Stimulated activated CD4-positive, alpha-beta T cell treated with anti-CD3 and anti-CD28 coated beads, Interleukin-2, amount 100 ng/mL, for 48 hours (primary cell): Measurements from ENCODE around the gene YPEL5.

Source experiments
- DNase-seq, 2 donors: peaks; one replicate each; pipeline ENCODE4 v3.0.0-alpha.2; 2020

YPEL5 gene

DNA sequence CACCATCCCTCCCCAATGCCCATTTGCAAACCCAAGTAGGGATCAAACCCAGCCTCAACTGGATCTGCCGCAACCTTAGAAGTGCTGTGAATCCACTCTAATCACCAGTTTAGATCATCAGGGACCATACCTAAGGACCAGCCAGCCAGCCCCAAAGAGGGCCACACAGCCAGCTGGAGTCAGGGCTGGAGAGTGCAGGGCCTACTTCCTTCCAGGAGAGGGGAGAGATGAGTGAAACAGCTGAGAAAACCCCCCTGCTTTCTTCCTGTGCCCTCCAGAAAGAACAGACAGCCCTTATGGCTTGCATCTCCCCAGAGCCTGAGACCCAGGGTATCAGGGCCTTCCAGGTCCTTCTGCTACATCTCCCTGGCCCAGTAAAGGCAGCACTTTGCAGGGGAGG is 25.8 kb downstream of the YPEL5 start:
- no peak for DNase-seq

DNA sequence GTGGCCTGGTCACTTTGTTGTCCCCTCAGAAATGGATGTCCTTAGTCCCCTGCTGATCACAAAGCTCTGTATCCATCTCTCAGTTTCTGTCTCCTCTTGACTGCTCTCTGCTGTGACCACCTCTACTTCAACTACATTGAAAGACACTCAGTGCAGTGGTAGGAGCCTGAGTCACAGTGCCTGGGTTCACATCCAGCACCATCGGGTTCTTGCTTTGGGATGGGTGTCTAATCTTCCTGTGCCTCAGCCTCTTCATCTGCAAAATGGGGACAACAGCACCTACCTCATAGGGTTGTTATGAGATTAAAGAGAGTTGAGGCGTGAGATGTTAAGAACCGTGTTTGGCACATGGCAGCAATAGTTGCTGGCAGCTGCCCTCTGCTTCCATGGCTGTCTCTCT is 30.6 kb downstream of the YPEL5 start:
- DNase-seq = no peak

- no peak for DNase-seq
Observed at GRCh38 chr2:30177956-30178355, 31.1 kb downstream of the YPEL5 start.

GRCh38 chr2:30178618-30179434 is 32.0 kb downstream of the YPEL5 start:
- DNase-seq = no peak

DNA sequence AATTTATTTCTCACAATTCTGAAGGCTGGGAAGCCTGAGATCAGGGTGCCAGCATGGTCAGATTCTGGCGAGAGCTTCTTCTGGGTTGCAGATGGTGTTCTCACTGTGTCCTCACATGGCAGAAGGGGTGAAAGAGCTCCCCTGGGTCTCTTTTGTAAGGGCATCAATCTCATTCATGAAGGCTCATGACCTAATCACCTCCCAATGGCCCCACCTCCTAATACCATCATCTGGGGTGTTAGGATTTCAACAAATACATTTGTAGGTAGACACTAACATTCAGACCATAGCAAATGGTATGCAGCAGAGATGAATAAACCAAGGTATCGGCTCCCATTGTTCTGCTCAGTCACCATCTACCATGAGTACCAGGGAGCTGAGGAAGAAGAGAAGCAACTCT is 32.7 kb downstream of the YPEL5 start:
- DNase-seq = no peak

DNA sequence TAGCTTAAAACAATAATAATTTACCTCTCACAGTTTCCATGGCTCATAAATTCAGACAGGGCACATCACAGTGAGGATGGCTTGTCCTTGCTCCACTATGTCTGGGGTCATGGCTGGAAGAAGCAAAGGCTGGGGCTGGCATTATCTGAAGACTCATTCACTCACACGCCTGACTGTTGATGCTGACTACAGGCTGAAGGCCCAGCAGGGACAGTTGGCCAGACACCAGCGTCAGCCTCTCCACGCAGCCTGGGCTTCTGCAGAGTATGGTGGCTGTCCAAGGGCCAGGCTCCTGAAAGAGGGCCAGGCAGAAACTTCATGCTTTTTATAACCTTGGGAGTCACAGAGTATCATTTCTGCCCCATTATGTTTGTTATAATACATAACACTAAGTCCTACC is 33.4 kb downstream of the YPEL5 start:
- DNase-seq = no peak

- DNase-seq = no peak
Observed at GRCh38 chr2:30181176-30181575, 34.4 kb downstream of the YPEL5 start.

GRCh38 chr2:30184035-30184434 is 37.2 kb downstream of the YPEL5 start:
- DNase-seq = no peak

DNA sequence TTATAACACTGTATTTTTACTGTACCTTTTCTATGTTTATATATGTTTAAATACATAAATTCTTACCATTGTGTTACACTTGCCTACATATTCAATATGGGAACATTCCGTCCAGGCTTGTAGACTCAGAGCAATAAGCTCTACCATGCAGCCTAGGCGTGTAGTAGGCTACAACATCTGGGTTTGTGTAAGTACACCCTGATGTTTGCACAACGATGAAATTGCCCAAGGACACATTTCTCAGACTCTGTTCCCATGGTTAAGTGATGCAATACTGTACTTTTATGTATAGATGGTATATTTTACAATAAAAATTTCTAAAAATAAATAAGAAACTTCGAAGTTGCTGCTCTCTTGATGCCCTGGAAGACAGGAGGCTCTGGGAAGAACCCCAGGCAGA is 38.4 kb downstream of the YPEL5 start:
- no peak for DNase-seq

DNA sequence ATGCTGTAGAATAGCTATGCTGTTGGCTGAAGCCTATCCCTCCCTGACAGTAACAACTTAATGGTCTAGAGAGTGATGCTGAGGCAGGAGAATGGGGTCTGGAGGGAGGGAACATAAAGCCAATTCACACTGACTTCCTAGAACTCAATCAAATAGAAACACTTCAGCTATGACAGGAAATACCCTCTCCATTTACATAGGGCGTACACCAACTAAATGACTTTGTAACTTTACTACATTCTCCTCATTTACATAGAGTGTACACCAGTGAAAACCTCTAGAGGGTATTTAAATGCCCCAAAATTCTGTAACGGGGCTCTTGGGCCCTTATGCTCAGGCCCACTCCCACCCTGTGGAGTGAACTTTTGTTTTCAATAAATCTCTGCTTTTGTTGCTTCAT is 41.5 kb downstream of the YPEL5 start:
- DNase-seq = no peak

GRCh38 chr2:30190637-30191036 is 43.8 kb downstream of the YPEL5 start:
- no peak for DNase-seq

GRCh38 chr2:30191107-30191506 is 44.3 kb downstream of the YPEL5 start:
- DNase-seq = no peak

DNA sequence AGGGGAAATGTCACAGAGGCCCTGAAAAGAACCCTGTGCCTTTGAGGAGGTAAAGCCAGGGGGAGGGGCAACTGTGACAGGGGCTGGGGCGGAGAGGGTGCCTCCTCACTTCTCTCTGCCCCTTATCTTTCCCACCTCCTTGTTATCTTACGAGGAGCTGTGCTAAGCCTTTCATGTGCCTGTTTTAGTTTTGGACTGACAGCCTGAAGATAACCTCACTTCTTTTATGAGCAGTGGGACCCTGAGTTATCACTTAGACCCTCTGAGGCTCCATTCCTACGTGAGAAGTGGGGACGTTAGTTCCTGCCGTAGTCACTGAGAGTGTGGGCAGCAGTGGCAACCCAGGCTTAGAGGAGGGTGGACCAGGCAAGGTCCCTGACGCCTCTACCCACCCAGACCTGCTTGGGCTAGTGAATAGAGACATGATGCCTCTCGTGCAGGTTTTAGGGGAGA is 45.0 kb downstream of the YPEL5 start:
- DNase-seq = no peak

- DNase-seq = no peak
Observed at GRCh38 chr2:30192314-30192713, 45.5 kb downstream of the YPEL5 start.

DNA sequence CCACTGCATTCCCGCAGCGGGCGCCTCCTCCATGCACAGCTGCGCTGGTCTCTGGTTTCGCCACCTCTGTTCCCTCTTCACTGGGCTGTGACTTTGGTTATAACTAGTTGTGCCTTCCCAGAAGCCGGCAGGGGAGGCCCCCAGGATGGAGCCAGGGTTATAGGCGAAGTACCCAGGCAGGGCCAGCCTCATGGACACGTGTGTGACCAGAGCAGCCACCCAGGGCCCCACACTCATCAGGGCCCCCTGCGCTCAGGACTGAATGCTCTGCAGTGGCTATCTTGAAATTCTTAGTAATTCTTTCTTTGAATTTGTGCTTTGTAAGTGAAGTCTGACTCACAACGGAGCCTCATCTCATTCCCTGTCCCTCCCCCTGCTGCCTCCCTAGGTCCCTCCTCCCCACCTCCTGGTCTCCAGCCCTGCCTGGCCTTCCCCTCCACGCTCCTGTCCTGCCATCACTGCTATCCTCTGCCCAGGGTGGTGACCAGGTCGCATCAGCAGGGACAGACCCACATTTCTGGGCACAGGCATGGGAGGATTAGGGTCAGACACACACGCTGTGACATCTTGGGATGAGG is 46.4 kb downstream of the YPEL5 start:
- DNase-seq = no peak

GRCh38 chr2:30194421-30194820 is 47.6 kb downstream of the YPEL5 start:
- no peak for DNase-seq

DNA sequence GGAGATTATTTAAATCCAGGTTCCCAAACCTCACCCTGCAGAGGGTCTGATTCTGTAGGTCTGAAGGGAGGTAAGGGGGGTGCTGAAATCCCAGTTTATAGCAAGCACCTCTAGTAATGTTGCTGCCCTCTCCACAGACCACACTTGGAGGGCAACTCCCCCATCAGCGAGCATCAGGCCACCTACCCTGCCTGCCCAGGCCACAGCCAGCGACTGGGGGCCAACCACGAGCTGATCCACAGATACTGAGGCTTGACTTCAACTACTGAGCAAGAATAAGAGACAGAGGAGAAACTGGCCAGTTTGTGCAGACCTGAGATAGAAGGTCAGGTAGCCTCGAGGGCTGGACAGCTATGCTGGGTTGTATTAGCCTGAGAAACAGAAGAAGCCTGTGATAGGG is 48.2 kb downstream of the YPEL5 start:
- DNase-seq = no peak

DNA sequence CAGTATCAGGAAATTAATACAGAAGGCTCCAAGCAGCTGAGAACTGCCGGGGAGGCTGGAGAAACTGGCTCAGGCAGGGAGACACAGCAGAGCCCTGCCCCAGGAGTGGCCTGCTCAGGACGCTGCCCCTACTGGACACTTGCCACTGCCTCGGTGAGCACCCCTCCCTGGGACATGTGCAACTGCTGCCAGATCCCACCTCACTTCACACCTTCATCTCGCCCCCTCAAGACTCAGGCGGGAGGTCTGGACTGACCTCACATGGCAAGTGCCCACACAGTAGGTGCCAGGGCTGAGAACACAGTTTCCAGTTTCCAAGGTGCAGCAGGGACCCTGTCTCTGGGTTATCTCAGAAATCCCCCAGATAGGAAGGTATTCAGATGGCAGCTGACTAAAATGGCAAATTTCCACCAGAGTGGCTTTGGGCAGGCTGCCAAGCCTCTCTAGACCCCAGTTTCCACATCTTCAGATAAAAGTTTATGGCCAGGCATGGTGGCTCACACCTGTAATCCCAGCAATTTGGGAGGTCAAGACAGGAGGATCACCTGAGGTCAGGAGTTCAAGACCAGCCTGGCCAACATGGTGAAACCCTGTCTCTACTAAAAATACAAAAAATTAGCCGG is 50.9 kb downstream of the YPEL5 start:
- DNase-seq = no peak

DNA sequence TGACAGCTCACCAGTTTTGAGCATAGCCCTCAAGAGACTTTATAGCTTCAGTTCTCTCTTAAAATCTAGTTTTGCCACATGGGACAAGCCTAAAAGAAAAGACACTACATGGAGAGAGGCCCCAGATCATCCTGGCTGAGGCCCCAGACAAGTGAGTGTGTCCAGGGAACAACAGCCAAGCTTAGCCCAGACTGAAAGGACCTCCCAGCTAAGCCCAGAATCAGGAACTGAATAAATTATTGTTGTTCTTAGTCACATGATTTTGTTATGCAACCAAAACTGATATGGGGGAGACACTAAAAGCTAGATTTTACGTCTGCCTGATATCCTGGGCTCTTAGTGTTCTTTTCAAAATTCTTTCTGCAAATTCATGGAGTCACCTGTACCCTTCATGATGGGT is 55.2 kb downstream of the YPEL5 start:
- DNase-seq = no peak

DNA sequence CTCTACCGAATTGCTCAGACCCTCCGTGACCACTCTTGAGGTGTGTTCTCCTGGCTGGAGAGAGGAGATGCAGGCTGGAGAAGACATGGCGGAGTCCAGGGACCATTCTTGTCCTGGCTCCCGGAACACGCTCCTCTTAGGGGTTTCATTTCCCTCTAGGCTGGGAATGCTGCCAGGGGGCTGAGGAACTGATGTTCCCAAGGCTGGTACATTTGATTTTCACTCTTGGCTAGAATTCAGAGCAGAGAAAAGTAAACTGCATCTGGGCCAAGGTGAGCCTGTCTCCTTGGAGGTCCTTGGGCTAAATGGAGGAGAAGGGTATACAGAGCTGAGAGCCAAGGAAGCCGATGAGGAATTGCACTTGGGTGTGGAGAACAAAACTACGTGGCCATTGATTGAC is 56.3 kb downstream of the YPEL5 start:
- no peak for DNase-seq

- no peak for DNase-seq
Observed at GRCh38 chr2:30204281-30204680, 57.5 kb downstream of the YPEL5 start.

DNA sequence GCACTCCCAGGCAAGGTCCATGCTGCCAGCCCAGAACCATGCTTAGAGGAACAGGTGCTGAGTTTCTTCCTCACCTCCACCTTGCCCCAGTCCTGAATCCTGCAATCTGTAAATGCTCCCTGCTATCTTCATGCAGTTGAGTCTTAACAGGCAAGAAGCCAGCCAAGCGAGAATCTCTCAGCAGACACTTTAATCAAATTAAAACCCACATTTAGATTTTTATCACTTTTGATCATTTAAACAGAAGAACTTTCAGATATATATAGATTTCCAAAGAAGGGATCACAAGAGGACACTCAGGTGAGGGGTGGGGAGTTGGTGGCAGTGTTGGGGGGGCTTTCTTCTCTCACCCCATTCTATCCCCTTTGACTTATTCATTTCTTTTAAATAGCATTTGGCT is 58.6 kb downstream of the YPEL5 start:
- no peak for DNase-seq

DNA sequence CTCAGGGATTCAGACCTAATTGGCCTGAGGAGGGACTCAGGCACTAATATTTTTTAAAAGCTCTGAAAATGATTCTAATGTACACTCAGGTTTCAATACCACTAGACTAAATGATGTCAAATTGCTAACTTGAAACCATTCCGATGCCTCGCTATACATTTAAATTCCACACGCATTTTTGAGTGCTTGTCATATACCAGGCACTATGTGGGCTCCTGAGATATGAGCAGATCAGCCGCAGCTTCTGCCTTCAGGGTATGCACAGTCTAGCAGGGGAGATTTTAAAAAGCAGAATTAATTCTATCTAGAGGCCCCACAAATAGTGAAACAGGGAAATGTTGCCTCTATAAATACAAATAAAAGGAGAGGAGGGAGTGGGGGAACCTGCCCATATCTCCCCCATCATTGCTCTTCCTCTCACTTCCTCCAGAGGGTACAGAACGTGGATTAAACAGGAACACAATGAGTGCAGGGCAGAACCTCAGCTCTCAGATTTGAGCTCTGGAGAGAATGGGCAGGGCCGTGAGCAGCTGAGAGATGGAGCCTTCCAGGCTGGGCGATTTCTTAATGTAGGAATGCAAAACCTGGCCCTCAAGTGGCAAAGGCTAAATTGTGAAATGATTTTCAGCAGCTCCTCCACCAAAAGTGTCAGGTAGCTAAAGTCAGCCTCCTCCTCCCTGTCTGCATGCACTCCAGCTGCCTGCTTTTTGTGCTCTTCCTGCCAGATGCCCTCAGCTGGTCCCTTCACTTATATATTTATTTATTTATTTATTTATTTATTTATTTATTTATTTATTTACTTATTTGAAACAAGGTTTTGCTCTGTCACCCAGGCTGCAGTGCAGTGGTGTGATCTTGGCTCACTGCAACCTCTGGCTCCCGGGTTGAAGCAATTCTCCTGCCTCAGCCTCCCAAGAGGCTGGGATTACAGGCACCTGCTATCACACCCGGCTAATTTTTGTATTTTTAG is 59.9 kb downstream of the YPEL5 start:
- DNase-seq = no peak
